Stimulated activated CD4-positive, alpha-beta T cell treated with anti-CD3 and anti-CD28 coated beads, Interleukin-1b, Interleukin-23, amount 100 ng/mL, for 4 hours (primary cell): ENCODE results near the gene ADGRD1.

ENCODE experiments used
- DNase-seq, 2 donors: peaks; one replicate each; pipeline ENCODE4 v3.0.0-alpha.2; 2020; ENCODE audit warnings: low read depth in 2 of 2

The ADGRD1 gene

GRCh38 chr12:131007031-131007739, 53.5 kb downstream of the ADGRD1 start:
- DNase-seq = no peak

- DNase-seq = no peak
These were observed 54.0 kb downstream of the ADGRD1 start for GRCh38 chr12:131007740-131008117.

GRCh38 chr12:131008131-131008912, 54.6 kb downstream of the ADGRD1 start:
- no peak for DNase-seq

GRCh38 chr12:131008913-131009270, 55.2 kb downstream of the ADGRD1 start:
- DNase-seq = no peak

- no peak for DNase-seq
These were observed 56.1 kb downstream of the ADGRD1 start for GRCh38 chr12:131009595-131010395.

- DNase-seq = no peak
These were observed 56.9 kb downstream of the ADGRD1 start for GRCh38 chr12:131010396-131011131.

GRCh38 chr12:131011165-131012079, 57.7 kb downstream of the ADGRD1 start:
- DNase-seq = no peak

GRCh38 chr12:131012279-131013069, 58.8 kb downstream of the ADGRD1 start:
- no peak for DNase-seq

GRCh38 chr12:131013118-131013517, 59.4 kb downstream of the ADGRD1 start:
- no peak for DNase-seq

GRCh38 chr12:131014343-131014742, 60.6 kb downstream of the ADGRD1 start:
- no peak for DNase-seq

GRCh38 chr12:131015581-131016337, 62.1 kb downstream of the ADGRD1 start:
- DNase-seq = no peak

- no peak for DNase-seq
These were observed 63.8 kb downstream of the ADGRD1 start for GRCh38 chr12:131017477-131017991.

- DNase-seq = no peak
These were observed 64.4 kb downstream of the ADGRD1 start for GRCh38 chr12:131018019-131018620.

- no peak for DNase-seq
These were observed 65.2 kb downstream of the ADGRD1 start for GRCh38 chr12:131018808-131019397.

GRCh38 chr12:131020326-131021153, 66.8 kb downstream of the ADGRD1 start:
- DNase-seq = no peak

GRCh38 chr12:131021154-131021541, 67.4 kb downstream of the ADGRD1 start:
- DNase-seq = no peak

- DNase-seq = no peak
These were observed 70.3 kb downstream of the ADGRD1 start for GRCh38 chr12:131024026-131024425.
